GM12891 (cell line): ENCODE measurements around the gene SERPINB6.

Experiments used
- DNase-seq: peaks from one replicate; pipeline ENCODE4 v3.0.0; 2011; ENCODE audit warnings: low spot score; ENCODE audit not compliant: insufficient read length
- FAIRE-seq: peaks from 2 replicates; lab custom pipeline; 2011; peaks lifted over from hg19 to GRCh38; lab: Jason Lieb, UNC
- PAX5 ChIP-seq: IDR thresholded peaks from 2 replicates; pipeline ENCODE4 v1.6.1; 2011; ENCODE audit warnings: low read length, moderate library complexity, mild to moderate bottlenecking; ENCODE audit not compliant: insufficient read depth, severe bottlenecking
- POLR2A ChIP-seq: IDR thresholded peaks from 2 replicates; pipeline ENCODE4 v1.6.1; 2011; ENCODE audit warnings: low read depth, low read length, control low read depth
- POLR2AphosphoS5 ChIP-seq: IDR thresholded peaks from 2 replicates; pipeline ENCODE4 v1.6.1; 2011; ENCODE audit warnings: low read depth, low read length, control low read depth
- POU2F2 ChIP-seq: IDR thresholded peaks from 2 replicates; pipeline ENCODE4 v1.6.1; 2011; ENCODE audit warnings: low read depth, mild to moderate bottlenecking, control low read depth, low read length, moderate library complexity
- SPI1 ChIP-seq: IDR thresholded peaks from 2 replicates; pipeline ENCODE4 v1.6.1; 2011; ENCODE audit warnings: low read depth, low read length, control low read depth
- TAF1 ChIP-seq: IDR thresholded peaks from 2 replicates; pipeline ENCODE4 v1.6.1; 2011; ENCODE audit warnings: low read depth, low read length, control low read depth

The SERPINB6 gene

DNA sequence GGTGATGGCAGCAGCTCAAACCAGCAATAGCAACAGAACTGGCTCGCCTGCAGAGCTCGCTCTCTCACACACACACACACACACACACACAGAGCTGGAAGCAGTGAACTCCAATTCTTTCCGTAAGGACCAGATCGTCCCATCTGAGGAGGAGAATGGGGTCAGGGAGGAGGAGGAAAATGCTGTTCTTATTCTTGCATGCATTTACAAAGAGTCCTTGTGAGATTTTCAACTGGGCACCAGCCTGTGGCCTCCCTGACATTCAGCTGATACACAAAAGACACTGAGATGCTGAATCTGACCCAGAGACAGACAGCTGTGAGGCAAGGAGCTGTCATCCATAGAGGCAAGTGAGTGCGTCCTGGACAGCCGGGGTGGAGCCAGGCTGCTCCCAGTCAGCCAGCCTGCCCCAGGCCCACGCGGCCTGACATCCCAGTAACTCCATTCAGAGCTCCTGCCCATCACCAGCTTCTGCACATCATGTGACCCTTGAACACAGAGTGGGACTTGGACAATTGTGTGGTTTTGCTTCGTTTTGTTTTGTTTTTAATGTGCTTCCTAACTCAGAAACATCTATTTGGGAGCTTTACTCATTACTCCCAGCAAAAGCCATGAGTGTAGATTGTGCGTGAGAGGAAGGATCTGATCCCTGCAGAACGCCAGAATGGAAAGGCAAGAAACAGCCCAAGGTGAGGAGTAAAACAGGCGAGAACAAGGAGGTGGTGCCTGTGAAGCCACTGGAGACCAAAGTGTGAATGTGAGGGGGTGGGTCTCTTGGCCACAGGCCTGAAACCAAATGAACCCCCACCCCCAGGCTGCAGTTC, 70.3 kb downstream of the SERPINB6 start:
- peak; percentile 13 for FAIRE-seq
- TF ChIP-seq TAF1 (no peak), POU2F2 (no peak), POLR2AphosphoS5 (no peak), PAX5 (no peak), SPI1 (no peak), POLR2A (no peak)
- no peak for DNase-seq

GRCh38 chr6:2900221-2900807, 71.1 kb downstream of the SERPINB6 start:
- FAIRE-seq = no peak
- no peak for DNase-seq
- TF ChIP-seq POLR2AphosphoS5 = no peak
- TF ChIP-seq PAX5 = no peak
- TF ChIP-seq TAF1 = no peak
- TF ChIP-seq SPI1 = no peak
- no peak for TF ChIP-seq POU2F2
- TF ChIP-seq POLR2A = no peak

DNA sequence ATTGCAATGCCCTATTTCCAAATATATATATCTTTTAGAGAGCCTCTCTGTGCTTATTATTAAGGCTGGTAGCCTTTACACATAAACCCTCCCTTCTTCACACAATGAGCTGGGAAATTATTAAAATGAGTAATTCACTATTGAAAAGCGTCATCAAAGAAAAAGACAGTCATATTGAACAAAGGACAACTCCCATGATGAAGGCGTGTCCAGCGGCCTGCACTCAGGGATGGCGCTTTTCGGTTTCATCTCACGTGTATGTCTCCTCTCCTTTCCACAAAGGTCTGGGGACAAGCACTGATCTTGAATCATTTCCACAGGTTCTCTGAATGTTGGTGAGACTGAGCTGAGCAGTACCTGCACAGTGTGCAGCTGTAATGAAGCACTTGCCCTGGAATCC, 71.8 kb downstream of the SERPINB6 start:
- TF ChIP-seq POU2F2 = no peak
- no peak for TF ChIP-seq SPI1
- FAIRE-seq (no peak), DNase-seq (no peak)
